Esophagus squamous epithelium (tissue), 4 donors: ENCODE results near the gene PRKD1.

Source experiments
- POLR2A ChIP-seq, 4 donors: fragments of 450-650 bp; IDR thresholded peaks; one replicate each; pipeline ENCODE4 v1.6.1; 2017; ENCODE audit warnings: antibody characterized with exemption in 4 of 4, mild to moderate bottlenecking in 4 of 4, moderate library complexity in 3 of 4
- TF ChIP-seq, protein P1 (sequence below), 6 experiments: fragments of 450-650 bp in 4 of 6; fragments of 200-600 bp in 2 of 6; sonication (generic) in 2 of 6; IDR thresholded peaks; one replicate each; pipeline ENCODE4 v1.5.1; 2016 to 2019; ENCODE audit warnings: antibody characterized with exemption in 6 of 6, mild to moderate bottlenecking in 4 of 6, moderate library complexity in 4 of 6

DNA sequence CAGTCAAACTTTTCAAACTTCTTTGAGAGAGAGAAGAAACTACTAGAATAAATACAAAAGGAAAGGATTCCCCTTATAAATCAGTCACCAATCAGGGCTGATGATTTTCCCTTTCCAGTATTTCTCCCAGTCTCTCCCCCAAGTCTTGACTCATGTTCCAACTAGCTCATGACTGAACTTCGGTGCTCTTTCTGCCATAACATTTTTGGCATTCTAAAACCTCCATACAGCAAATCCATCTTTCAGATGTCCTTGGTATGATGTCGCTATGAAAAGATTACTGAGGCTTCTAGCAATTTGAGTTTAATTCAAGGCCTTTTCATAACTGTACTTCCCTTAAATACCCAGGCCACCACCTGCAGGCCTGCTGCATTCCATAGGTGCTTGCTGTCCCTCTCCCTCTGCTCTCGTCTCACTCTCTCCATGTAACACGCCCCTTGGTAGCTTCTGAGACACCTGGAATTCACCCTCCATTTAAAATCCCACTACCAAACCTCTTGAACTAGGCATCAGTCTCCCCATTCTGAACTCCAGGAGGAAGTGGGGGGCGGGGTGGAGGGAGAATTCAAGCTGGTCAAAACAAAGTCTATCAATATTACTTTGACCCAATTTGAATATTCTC is 2.4 kb downstream of the PRKD1 start:
- TF ChIP-seq, protein P1, sequence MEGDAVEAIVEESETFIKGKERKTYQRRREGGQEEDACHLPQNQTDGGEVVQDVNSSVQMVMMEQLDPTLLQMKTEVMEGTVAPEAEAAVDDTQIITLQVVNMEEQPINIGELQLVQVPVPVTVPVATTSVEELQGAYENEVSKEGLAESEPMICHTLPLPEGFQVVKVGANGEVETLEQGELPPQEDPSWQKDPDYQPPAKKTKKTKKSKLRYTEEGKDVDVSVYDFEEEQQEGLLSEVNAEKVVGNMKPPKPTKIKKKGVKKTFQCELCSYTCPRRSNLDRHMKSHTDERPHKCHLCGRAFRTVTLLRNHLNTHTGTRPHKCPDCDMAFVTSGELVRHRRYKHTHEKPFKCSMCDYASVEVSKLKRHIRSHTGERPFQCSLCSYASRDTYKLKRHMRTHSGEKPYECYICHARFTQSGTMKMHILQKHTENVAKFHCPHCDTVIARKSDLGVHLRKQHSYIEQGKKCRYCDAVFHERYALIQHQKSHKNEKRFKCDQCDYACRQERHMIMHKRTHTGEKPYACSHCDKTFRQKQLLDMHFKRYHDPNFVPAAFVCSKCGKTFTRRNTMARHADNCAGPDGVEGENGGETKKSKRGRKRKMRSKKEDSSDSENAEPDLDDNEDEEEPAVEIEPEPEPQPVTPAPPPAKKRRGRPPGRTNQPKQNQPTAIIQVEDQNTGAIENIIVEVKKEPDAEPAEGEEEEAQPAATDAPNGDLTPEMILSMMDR (IDR thresholded peaks at IDR 0.05) = no peak
- TF ChIP-seq POLR2A (IDR thresholded peaks at IDR 0.05) = no peak
